Upper lobe of right lung (tissue), 1 donor: ENCODE results near the gene OSBPL3. TPM values are rescaled to one million over a fixed set of nuclear protein-coding genes. Genes with fewer than 3 reads are reported as not detected.

Source experiments
- ATAC-seq: fragments of 200-7000 bp; cut with Tn5 transposase; one replicate; pipeline ENCODE4 v1.9.1; 2020; ENCODE audit warnings: mild to moderate bottlenecking, moderate library complexity
- DNase-seq: peaks from one replicate; pipeline ENCODE4 v3.0.0-alpha.2; 2020
- H3K27ac ChIP-seq: fragments of 200-600 bp; one replicate; pipeline ENCODE4 v1.8.0; 2022
- H3K27me3 ChIP-seq: fragments of 200-600 bp; one replicate; pipeline ENCODE4 v1.8.0; 2022; ENCODE audit warnings: mild to moderate bottlenecking
- H3K36me3 ChIP-seq: fragments of 200-600 bp; one replicate; pipeline ENCODE4 v1.8.0; 2022
- H3K4me1 ChIP-seq: fragments of 200-600 bp; one replicate; pipeline ENCODE4 v1.8.0; 2022
- H3K4me3 ChIP-seq: fragments of 200-600 bp; one replicate; pipeline ENCODE4 v1.8.0; 2022; ENCODE audit warnings: mild to moderate bottlenecking
- H3K9me3 ChIP-seq: fragments of 200-600 bp; one replicate; pipeline ENCODE4 v1.8.0; 2022
- CTCF ChIP-seq: fragments of 200-600 bp; IDR thresholded peaks from one replicate; pipeline ENCODE4 v1.8.0; 2022; ENCODE audit warnings: antibody characterized with exemption
- intact Hi-C: fragments of 100-400 bp; cut with DNase I; formaldehyde crosslinking; loops from one replicate; pipeline ENCODE4 v1.11.0; 2022
- total RNA-seq: library from RNA; stranded (reverse); fragmentation: NEBNext Ultra II Directional; extraction: Animal tissue kit (Norgen Biotek cat#: 25700); gene quantifications from one replicate; pipeline ENCODE4 v1.2.1, GENCODE V29; 2021
- donor health status: DM: no; HTN: yes; CAD: no; lungs with severe emphysema.

Gene OSBPL3
- total RNA-seq, 1 donor from 2014 or later = 23.7 TPM

- Histone ChIP-seq H3K4me1 (no peaks in the 10 kb centered on the region), H3K27me3 (no peaks in the 10 kb centered on the region), H3K36me3 (no peaks in the 10 kb centered on the region), H3K9me3 (no peaks in the 10 kb centered on the region), H3K4me3 (no peak overlapping the region), H3K27ac (no peak overlapping the region)
- no peak for TF ChIP-seq CTCF
- DNase-seq (no peak), ATAC-seq (no peak)
- intact Hi-C loops = no loop called here
Observed at GRCh38 chr7:24948739-24949138, 31.2 kb downstream of the OSBPL3 start.

GRCh38 chr7:24946467-24946866, 33.5 kb downstream of the OSBPL3 start:
- Histone ChIP-seq H3K9me3 (no peaks in the 10 kb centered on the region), H3K27ac (no peak overlapping the region), H3K36me3 (no peaks in the 10 kb centered on the region), H3K4me1 (no peaks in the 10 kb centered on the region), H3K27me3 (no peaks in the 10 kb centered on the region), H3K4me3 (no peak overlapping the region)
- no peak for TF ChIP-seq CTCF
- ATAC-seq (no peak), DNase-seq (no peak)
- intact Hi-C loops = no loop called here

GRCh38 chr7:24945899-24946298, 34.1 kb downstream of the OSBPL3 start:
- Histone ChIP-seq H3K9me3 (no peaks in the 10 kb centered on the region), H3K27ac (no peak overlapping the region), H3K4me1 (no peaks in the 10 kb centered on the region), H3K4me3 (no peak overlapping the region), H3K27me3 (no peaks in the 10 kb centered on the region), H3K36me3 (no peaks in the 10 kb centered on the region)
- intact Hi-C loops = no loop called here
- TF ChIP-seq CTCF = no peak
- DNase-seq = no peak
- no peak for ATAC-seq

- no peaks in the 10 kb centered on the region for H3K36me3 ChIP-seq
- intact Hi-C loops = no loop called here
- ATAC-seq = no peak
- H3K4me1 ChIP-seq = no peaks in the 10 kb centered on the region
- TF ChIP-seq CTCF = no peak
- no peak overlapping the region for H3K27ac ChIP-seq
- H3K9me3 ChIP-seq = no peaks in the 10 kb centered on the region
- H3K4me3 ChIP-seq = no peak overlapping the region
- H3K27me3 ChIP-seq = no peaks in the 10 kb centered on the region
- DNase-seq = no peak
Observed at GRCh38 chr7:24943096-24943948, 36.7 kb downstream of the OSBPL3 start.

- Histone ChIP-seq H3K4me1 (no peaks in the 10 kb centered on the region), H3K36me3 (no peaks in the 10 kb centered on the region), H3K27me3 (no peaks in the 10 kb centered on the region), H3K9me3 (no peaks in the 10 kb centered on the region), H3K27ac (no peak overlapping the region), H3K4me3 (no peak overlapping the region)
- DNase-seq (no peak), ATAC-seq (no peak)
- TF ChIP-seq CTCF = no peak
- intact Hi-C loops = no loop called here
Observed at GRCh38 chr7:24942226-24942625, 37.8 kb downstream of the OSBPL3 start.

GRCh38 chr7:24939416-24939815, 40.6 kb downstream of the OSBPL3 start:
- Histone ChIP-seq H3K36me3 (no peaks in the 10 kb centered on the region), H3K9me3 (no peaks in the 10 kb centered on the region), H3K4me1 (no peaks in the 10 kb centered on the region), H3K4me3 (no peak overlapping the region), H3K27ac (no peak overlapping the region), H3K27me3 (no peaks in the 10 kb centered on the region)
- DNase-seq (no peak), ATAC-seq (no peak)
- TF ChIP-seq CTCF = no peak
- intact Hi-C loops = no loop called here
